HUDEP-2 (cell line): Measurements from ENCODE around the gene PSPN.

Source experiments
- DNase-seq, 76 experiments: peaks; one replicate each; lab custom pipeline; 2025; ENCODE audit not compliant: unreplicated experiment in 76 of 76; lab: John Stamatoyannopoulos, UW

The PSPN gene

GRCh38 chr19:6334490-6335285 is 41.0 kb downstream of the PSPN start:
- DNase-seq, result no peak

- no peak for DNase-seq
These were observed 42.3 kb downstream of the PSPN start, which contains the start of gene ACER1 for GRCh38 chr19:6333439-6333838. Gene ACER1 (minus strand): TSS chr19:6333612. CDS start chr19:6333551, 61 bp downstream.

- DNase-seq, result no peak
These were observed 48.9 kb downstream of the PSPN start for GRCh38 chr19:6326815-6327214.

GRCh38 chr19:6325614-6326013 is 50.1 kb downstream of the PSPN start:
- no peak for DNase-seq
